CD4-positive, alpha-beta T cell treated with Interleukin-4 for 1 hour (primary cell): Measurements from ENCODE around the gene NEU1.
"Not testable (repeated sequence)": the region's sequence is repeated elsewhere in the genome, so short reads cannot be mapped to it uniquely, and the experiment has no call there.

Source experiments
- DNase-seq, 2 donors: peaks; one replicate each; pipeline ENCODE4 v3.0.0-alpha.2; 2020 to 2022

The NEU1 gene

GRCh38 chr6:31817133-31817928, 45.3 kb downstream of the NEU1 start:
- DNase-seq, result peak in 1 of 2 donors; percentile 72

GRCh38 chr6:31815025-31815838, 47.4 kb downstream of the NEU1 start, which contains the start of the genes HSPA1A and HSPA1L:
HSPA1A (plus strand) TSS chr6:31815543; CDS start chr6:31815757, 214 bp downstream.
HSPA1L (minus strand) TSS chr6:31815283; CDS start chr6:31811972, 3,311 bp downstream.
- peak; percentile 86 to 90 for DNase-seq

GRCh38 chr6:31814677-31815024, 48.0 kb downstream of the NEU1 start:
- DNase-seq, result peak; percentile 75 to 76

- DNase-seq, result no peak
These were observed 49.2 kb downstream of the NEU1 start for GRCh38 chr6:31813465-31813849.

DNA sequence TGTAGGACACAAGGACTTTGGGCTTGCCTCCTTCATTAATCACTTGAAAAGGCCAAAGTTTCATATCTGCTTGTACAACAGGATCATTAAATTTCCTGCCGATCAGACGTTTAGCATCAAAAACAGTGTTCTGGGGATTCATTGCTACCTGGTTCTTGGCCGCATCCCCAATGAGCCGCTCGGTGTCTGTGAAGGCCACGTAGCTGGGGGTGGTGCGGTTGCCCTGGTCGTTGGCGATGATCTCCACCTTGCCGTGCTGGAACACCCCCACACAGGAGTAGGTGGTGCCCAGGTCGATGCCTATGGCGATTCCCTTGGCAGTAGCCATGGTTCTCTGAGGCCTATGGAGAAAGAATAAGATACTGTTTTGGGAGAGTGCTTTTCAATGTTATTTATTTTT, 51.0 kb downstream of the NEU1 start:
- DNase-seq, result no peak

DNA sequence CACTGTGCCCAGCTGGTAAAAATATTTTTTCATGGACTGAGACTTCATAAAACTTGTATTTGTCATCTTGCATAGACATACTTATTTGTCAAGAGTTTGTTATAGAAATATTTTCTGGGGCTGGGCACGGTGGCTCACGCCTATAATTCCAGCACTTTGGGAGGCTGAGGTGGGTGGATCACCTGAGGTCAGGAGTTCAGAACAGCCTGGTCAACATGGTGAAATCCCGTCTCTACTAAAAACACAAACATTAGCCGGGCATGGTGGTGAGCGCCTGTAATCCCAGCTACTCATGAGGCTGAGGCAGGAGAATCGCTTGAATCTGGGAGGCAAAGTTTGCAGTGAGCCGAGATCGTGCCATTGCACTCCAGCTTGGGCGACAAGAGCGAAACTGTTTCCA, 54.0 kb downstream of the NEU1 start:
- not testable (repeated sequence) for DNase-seq
